Measurements from ENCODE around the gene SATB2.

Gene SATB2

GRCh38 chr2:199465988-199466691 lies 8.4 kb upstream of the SATB2 start:
- no peak for DNase-seq (ENCODE audit: low read depth)

GRCh38 chr2:199465390-199465789 lies 7.7 kb upstream of the SATB2 start:
- no peak for DNase-seq (ENCODE audit: low read depth)

DNA sequence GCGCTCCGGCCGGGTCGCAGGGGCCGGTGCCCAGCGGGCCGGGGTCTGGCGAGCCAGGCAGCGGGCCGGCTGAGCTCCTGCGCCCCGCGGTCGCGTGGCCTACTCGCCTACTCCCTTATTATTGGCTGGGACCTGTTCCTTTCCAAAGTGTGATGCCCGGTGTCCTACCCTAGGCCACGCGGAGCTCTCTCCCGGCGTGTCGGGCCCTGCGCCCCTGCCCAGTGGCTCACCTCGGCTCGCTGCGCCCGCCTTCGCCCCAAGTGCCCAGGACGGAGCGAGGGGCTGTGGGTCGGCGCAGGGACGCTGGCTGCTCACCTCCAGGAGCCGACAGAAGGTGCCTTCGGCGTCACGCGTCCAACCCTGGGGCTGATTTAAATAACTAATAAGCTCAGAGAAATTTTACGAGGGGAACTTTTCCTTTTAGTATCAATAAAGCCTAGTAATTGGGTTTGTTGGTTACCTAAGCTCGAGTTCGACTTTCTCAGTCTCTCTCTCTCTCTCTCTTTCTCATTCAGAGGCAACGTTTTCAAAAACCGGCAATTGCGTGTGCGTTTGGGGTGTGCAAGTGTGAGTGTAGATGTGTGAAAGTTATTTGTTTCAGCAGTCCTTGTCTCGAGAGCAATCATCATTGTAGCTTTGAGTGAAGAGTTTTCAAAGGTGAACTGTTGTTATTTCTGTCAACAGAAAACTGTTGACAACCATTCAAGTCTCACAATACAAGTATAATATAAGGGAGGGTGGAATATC lies 7.0 kb upstream of the SATB2 start:
- no peak for DNase-seq (ENCODE audit: low read depth)

- no peak for DNase-seq (ENCODE audit: low read depth)
Measured at GRCh38 chr2:199463708-199464605, 6.2 kb upstream of the SATB2 start.

DNA sequence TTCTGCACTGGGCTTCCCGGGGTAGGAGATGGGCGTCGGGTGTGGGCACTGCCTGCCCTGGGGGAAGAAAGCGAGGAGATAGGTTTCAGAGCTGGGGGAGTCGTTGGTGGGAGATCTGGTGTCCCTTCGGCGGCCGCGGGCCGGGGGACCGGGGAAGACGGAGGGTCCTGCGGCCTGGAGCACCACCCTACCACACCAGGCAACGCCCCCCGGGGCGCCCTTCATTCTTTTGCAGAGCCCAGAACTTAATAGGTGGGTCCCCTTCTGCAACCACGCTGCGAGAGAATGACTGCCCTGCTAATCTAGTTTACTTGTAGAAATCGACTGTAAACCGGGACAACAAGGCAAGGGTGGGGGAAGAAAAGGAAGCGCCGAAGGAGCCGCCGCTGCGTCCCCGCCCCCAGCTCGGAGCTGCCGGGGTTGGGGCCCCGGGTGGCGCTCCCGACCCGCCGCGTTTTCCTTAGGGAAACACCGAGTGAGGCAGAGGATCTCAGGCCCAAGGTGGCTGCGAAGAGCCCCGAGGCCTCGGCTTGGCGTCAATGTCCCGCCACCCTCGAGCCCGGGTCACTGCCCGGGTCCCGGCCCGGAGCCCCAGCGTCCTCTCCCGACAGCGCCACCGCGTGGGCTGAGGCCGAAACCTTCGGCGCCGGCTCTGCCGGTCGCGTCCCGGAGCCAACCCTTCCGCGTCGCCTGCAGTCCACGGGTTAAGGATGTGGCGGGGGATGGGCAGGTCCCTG lies 5.4 kb upstream of the SATB2 start:
- no peak for DNase-seq (ENCODE audit: low read depth)

- DNase-seq (ENCODE audit: low read depth), result no peak
Measured at GRCh38 chr2:199462347-199462955, 4.7 kb upstream of the SATB2 start.

DNA sequence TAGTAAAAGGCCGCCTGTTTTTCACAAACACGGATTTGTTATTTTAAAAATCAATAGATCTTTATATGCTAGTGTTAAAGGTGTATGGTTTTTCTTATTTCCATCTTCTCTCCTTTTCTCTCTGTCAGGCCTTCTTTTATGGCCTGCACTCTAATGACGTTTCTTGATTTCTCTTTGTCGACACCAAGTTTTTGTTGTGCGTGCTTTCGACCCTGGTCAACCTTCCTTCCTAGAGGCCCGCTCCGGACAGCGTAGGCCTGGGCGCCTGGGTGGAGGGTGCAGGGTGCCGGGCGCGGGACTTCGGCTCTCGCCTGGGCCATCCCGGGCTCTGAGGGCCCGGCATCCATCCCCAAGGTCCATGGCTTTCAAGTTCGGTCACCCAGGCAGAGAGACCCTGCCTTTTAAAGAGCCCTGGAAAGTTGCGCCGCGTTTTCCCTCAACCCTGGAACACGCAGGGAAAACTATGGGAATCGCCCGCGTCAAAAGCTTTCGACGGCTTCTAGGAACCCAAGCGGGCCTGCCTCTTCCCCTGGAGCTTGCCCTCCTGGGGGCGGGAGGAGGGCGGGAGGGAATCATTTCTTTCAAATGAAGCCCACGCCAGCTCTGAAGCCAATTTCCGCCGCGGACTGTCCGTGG lies 4.1 kb upstream of the SATB2 start:
- no peak for DNase-seq (ENCODE audit: low read depth)

GRCh38 chr2:199460846-199461710 lies 3.3 kb upstream of the SATB2 start:
- no peak for DNase-seq (ENCODE audit: low read depth)

DNA sequence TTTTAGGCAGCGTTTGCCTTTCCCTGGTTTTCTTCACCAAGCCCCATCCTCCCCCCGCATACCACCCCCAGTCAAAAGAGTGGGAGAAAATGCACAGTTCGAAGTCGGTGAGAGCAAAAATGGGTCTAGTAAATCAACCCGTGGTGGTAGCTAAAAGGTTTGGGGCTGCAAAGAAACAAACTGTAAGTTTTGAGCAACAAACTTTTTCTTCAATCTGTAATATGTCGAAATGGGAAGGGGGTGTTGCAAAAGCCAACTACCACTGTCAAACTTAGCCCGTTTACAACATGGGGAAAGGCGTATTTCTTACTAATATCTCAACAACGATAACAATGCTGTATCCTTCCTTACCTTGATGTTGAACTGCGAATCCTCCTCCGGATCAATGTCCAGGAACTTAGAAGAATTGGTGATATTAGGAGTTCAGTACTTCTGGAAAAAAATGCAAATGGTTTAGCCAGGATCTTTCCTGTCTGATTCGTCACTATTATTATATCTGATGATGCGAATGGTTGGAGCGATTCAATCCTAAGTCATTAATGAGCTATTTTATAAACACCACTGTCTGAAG lies 2.4 kb upstream of the SATB2 start:
- DNase-seq (ENCODE audit: low read depth), result no peak

DNA sequence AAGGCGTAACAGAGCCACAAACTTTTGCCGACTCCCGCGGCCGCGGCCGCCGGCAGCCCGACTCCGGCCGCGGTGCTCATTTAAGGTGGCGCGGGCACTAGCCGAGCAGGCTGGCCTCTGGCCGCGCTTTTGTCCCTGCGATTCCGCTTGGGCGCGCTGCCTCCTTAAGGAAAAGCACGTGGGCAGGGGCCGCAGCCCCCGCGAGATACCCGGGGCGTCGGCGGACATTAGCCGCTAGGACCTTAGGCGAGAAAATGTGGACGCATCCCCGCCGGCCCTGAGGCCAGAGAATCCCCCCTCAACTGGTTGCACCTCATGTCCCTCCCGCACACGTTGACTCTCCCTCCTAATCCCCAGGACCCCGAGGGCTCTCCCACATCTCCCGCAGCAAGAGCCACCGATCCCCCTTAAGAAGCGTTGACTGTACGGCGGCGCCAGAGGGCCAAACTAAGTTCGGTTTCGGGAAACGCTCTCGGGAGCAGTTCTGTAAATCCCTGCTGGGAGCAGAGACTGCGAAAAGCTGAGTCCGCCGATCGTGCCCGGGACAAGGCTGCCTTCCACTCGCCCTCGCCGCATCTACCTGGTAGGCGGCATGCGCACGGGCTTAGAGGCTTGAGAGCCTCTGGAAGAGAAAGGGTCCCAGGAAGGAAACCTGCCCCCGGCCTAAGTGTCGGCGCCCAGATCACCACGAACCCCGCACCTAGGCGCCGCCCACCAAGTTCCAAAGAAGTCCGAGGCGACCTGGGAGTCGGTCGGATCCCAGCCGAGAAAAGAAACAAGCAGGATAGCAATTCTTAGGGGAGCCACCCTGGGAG lies 1.8 kb upstream of the SATB2 start:
- no peak for DNase-seq (ENCODE audit: low read depth)

- DNase-seq (ENCODE audit: low read depth), result no peak
Measured at GRCh38 chr2:199458806-199459285, 1.1 kb upstream of the SATB2 start.

GRCh38 chr2:199458009-199458805 lies 468 bp upstream of the SATB2 start:
- no peak for DNase-seq (ENCODE audit: low read depth)

- no peak for DNase-seq (ENCODE audit: low read depth)
Measured at GRCh38 chr2:199456383-199457146, 1.2 kb downstream of the SATB2 start.

DNA sequence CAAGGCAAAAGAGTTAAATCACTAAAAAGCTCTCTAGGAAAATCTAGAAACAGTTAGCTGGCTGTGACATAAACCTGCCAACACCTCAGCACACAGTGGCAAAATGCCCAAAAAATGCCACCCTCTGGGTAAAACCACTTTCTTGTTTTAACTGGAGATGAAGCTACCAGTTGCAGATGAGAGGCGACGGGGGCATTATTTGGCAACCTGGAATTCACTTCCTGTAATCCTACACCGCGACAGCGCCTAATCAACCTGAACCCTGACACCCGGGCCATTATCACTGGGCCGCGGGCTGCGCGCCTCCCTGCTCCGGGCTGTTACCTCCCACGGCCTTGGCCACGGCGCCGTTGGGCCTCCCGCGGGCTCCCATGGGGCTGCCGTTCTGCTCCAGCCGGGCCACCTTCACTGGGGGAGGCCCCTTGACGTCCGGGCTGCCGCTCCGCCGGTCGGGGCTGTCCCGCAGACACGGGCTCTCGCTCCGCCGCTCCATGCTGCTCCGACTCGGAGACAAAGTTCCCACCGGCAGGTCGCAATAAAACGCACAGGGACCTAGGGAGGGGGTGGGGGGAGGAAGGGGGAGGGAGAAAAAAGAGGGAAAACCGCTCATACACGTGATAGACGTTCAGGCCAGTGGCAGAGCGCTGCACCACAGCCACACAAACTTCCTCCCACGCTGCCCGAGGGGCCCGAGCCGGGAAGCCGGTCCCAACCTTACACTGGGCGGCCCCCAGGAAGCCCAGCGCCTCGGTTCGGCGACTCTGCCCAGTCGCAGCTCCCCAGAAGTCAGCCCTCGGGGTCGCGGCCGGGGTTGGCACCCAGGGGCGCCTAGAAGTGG lies 2.0 kb downstream of the SATB2 start:
- no peak for DNase-seq (ENCODE audit: low read depth)

- DNase-seq (ENCODE audit: low read depth), result no peak
Measured at GRCh38 chr2:199455210-199455544, 2.6 kb downstream of the SATB2 start.

GRCh38 chr2:199452991-199453379 lies 4.8 kb downstream of the SATB2 start:
- no peak for DNase-seq (ENCODE audit: low read depth)
